ENCODE data around the gene GRIA3.
"Not testable (repeated sequence)": the region's sequence is repeated elsewhere in the genome, so short reads cannot be mapped to it uniquely, and the experiment has no call there.

Gene GRIA3

GRCh38 chrX:123477673-123478072, 293.6 kb downstream of the GRIA3 start:
- H3K4me1 Mint-ChIP-seq, result no peaks in the 10 kb centered on the region
- H3K36me3 Mint-ChIP-seq, result no peaks in the 10 kb centered on the region
- H3K27me3 Mint-ChIP-seq, result no peaks in the 10 kb centered on the region
- H3K4me3 Mint-ChIP-seq, result no peak overlapping the region
- no peaks in the 10 kb centered on the region for H3K9me3 Mint-ChIP-seq
- H3K27ac Mint-ChIP-seq, result no peak overlapping the region
- no peak for ATAC-seq

GRCh38 chrX:123481913-123482851, 298.1 kb downstream of the GRIA3 start:
- Mint-ChIP-seq H3K36me3 (no peaks in the 10 kb centered on the region), H3K27ac (no peak overlapping the region), H3K4me1 (no peaks in the 10 kb centered on the region), H3K27me3 (no peaks in the 10 kb centered on the region), H3K4me3 (no peak overlapping the region), H3K9me3 (no peaks in the 10 kb centered on the region)
- no peak for ATAC-seq

- Mint-ChIP-seq H3K36me3 (no peaks in the 10 kb centered on the region), H3K4me1 (no peaks in the 10 kb centered on the region)
Observed at GRCh38 chrX:123486297-123486696, 302.2 kb downstream of the GRIA3 start.

GRCh38 chrX:123487236-123487635, 303.2 kb downstream of the GRIA3 start:
- H3K27me3 Mint-ChIP-seq, result no peaks in the 10 kb centered on the region
- H3K4me3 Mint-ChIP-seq, result no peak overlapping the region
- no peaks in the 10 kb centered on the region for H3K4me1 Mint-ChIP-seq
- no peak for ATAC-seq
- H3K36me3 Mint-ChIP-seq, result no peaks in the 10 kb centered on the region
- H3K27ac Mint-ChIP-seq, result no peak overlapping the region
- no peaks in the 10 kb centered on the region for H3K9me3 Mint-ChIP-seq

More at GRCh38 chrX:123486297-123486696, 302.2 kb downstream of the GRIA3 start:
- ATAC-seq, result no peak
- H3K27me3 Mint-ChIP-seq, result no peaks in the 10 kb centered on the region
- no peaks in the 10 kb centered on the region for H3K9me3 Mint-ChIP-seq
- H3K27ac Mint-ChIP-seq, result no peak overlapping the region
- no peak overlapping the region for H3K4me3 Mint-ChIP-seq

- no peaks in the 10 kb centered on the region for H3K27me3 Mint-ChIP-seq
- ATAC-seq, result no peak
- H3K9me3 Mint-ChIP-seq, result no peaks in the 10 kb centered on the region
- H3K27ac Mint-ChIP-seq, result no peak overlapping the region
- no peaks in the 10 kb centered on the region for H3K36me3 Mint-ChIP-seq
- no peaks in the 10 kb centered on the region for H3K4me1 Mint-ChIP-seq
- H3K4me3 Mint-ChIP-seq, result no peak overlapping the region
Observed at GRCh38 chrX:123487669-123488068, 303.6 kb downstream of the GRIA3 start.

GRCh38 chrX:123489011-123489410, 304.9 kb downstream of the GRIA3 start:
- Mint-ChIP-seq H3K9me3 (no peaks in the 10 kb centered on the region), H3K27ac (no peak overlapping the region), H3K4me3 (no peak overlapping the region), H3K4me1 (no peaks in the 10 kb centered on the region), H3K36me3 (no peaks in the 10 kb centered on the region), H3K27me3 (no peaks in the 10 kb centered on the region)
- ATAC-seq, result no peak

GRCh38 chrX:123493857-123494256, 309.8 kb downstream of the GRIA3 start:
- Mint-ChIP-seq H3K36me3 (no peaks in the 10 kb centered on the region), H3K4me1 (no peaks in the 10 kb centered on the region)

GRCh38 chrX:123499787-123500186, 315.7 kb downstream of the GRIA3 start:
- H3K27ac Mint-ChIP-seq, result no peak overlapping the region

More at GRCh38 chrX:123493857-123494256, 309.8 kb downstream of the GRIA3 start:
- Mint-ChIP-seq H3K27ac (no peak overlapping the region), H3K27me3 (no peaks in the 10 kb centered on the region), H3K9me3 (no peaks in the 10 kb centered on the region), H3K4me3 (no peak overlapping the region)
- ATAC-seq, result no peak

GRCh38 chrX:123504047-123504446, 320.0 kb downstream of the GRIA3 start:
- no peak overlapping the region for H3K27ac Mint-ChIP-seq
- H3K4me1 Mint-ChIP-seq, result no peaks in the 10 kb centered on the region
- no peaks in the 10 kb centered on the region for H3K36me3 Mint-ChIP-seq
- peaks cover 3% of the 10 kb centered on the region for H3K9me3 Mint-ChIP-seq
- H3K4me3 Mint-ChIP-seq, result no peak overlapping the region
- no peak for ATAC-seq
- H3K27me3 Mint-ChIP-seq, result no peaks in the 10 kb centered on the region

More at GRCh38 chrX:123499787-123500186, 315.7 kb downstream of the GRIA3 start:
- ATAC-seq, result no peak
- H3K27me3 Mint-ChIP-seq, result no peaks in the 10 kb centered on the region
- H3K36me3 Mint-ChIP-seq, result no peaks in the 10 kb centered on the region
- no peaks in the 10 kb centered on the region for H3K4me1 Mint-ChIP-seq
- H3K9me3 Mint-ChIP-seq, result no peaks in the 10 kb centered on the region
- no peak overlapping the region for H3K4me3 Mint-ChIP-seq

GRCh38 chrX:123504630-123505270, 320.7 kb downstream of the GRIA3 start:
- ATAC-seq, result no peak
- Mint-ChIP-seq H3K27ac (no peak overlapping the region), H3K4me3 (no peak overlapping the region), H3K27me3 (no peaks in the 10 kb centered on the region), H3K4me1 (no peaks in the 10 kb centered on the region), H3K36me3 (no peaks in the 10 kb centered on the region), H3K9me3 (peaks cover 3% of the 10 kb centered on the region)

GRCh38 chrX:123513585-123514278, 329.7 kb downstream of the GRIA3 start:
- peak overlapping the region; percentile 15 for H3K4me3 Mint-ChIP-seq
- H3K27me3 Mint-ChIP-seq, result no peaks in the 10 kb centered on the region
- no peak for ATAC-seq
- H3K27ac Mint-ChIP-seq, result no peak overlapping the region
- H3K36me3 Mint-ChIP-seq, result no peaks in the 10 kb centered on the region
- H3K4me1 Mint-ChIP-seq, result no peaks in the 10 kb centered on the region
- peaks cover 18% of the 10 kb centered on the region for H3K9me3 Mint-ChIP-seq

- not testable (repeated sequence) for H3K27me3 Mint-ChIP-seq, H3K27ac Mint-ChIP-seq, ATAC-seq, H3K36me3 Mint-ChIP-seq, H3K4me1 Mint-ChIP-seq
- peaks cover 18% of the 10 kb centered on the region for H3K9me3 Mint-ChIP-seq
- peak overlapping the region; percentile 15 for H3K4me3 Mint-ChIP-seq
Observed at GRCh38 chrX:123514279-123514640, 330.2 kb downstream of the GRIA3 start.

- H3K4me3 Mint-ChIP-seq, result no peak overlapping the region
- no peak overlapping the region for H3K27ac Mint-ChIP-seq
- H3K9me3 Mint-ChIP-seq, result peaks cover 18% of the 10 kb centered on the region
- no peaks in the 10 kb centered on the region for H3K36me3 Mint-ChIP-seq
- H3K27me3 Mint-ChIP-seq, result no peaks in the 10 kb centered on the region
- ATAC-seq, result no peak
- no peaks in the 10 kb centered on the region for H3K4me1 Mint-ChIP-seq
Observed at GRCh38 chrX:123518791-123519190, 334.7 kb downstream of the GRIA3 start.

GRCh38 chrX:123525123-123525725, 341.1 kb downstream of the GRIA3 start:
- Mint-ChIP-seq H3K4me3 (no peak overlapping the region), H3K27me3 (no peaks in the 10 kb centered on the region), H3K4me1 (no peaks in the 10 kb centered on the region), H3K27ac (no peak overlapping the region), H3K9me3 (no peaks in the 10 kb centered on the region), H3K36me3 (no peaks in the 10 kb centered on the region)
- no peak for ATAC-seq

GRCh38 chrX:123530726-123531125, 346.6 kb downstream of the GRIA3 start:
- not testable (repeated sequence) for H3K9me3 Mint-ChIP-seq, H3K36me3 Mint-ChIP-seq, H3K27ac Mint-ChIP-seq, ATAC-seq, H3K4me3 Mint-ChIP-seq, H3K4me1 Mint-ChIP-seq, H3K27me3 Mint-ChIP-seq
